ENCODE results near the gene ST3GAL3. TPM values are rescaled to one million over a fixed set of nuclear protein-coding genes. Genes with fewer than 3 reads are reported as not detected.

The ST3GAL3 gene
- total and polyA plus RNA-seq, 8 donors, result 5.6 to 11.4 (median 8.6) TPM

DNA sequence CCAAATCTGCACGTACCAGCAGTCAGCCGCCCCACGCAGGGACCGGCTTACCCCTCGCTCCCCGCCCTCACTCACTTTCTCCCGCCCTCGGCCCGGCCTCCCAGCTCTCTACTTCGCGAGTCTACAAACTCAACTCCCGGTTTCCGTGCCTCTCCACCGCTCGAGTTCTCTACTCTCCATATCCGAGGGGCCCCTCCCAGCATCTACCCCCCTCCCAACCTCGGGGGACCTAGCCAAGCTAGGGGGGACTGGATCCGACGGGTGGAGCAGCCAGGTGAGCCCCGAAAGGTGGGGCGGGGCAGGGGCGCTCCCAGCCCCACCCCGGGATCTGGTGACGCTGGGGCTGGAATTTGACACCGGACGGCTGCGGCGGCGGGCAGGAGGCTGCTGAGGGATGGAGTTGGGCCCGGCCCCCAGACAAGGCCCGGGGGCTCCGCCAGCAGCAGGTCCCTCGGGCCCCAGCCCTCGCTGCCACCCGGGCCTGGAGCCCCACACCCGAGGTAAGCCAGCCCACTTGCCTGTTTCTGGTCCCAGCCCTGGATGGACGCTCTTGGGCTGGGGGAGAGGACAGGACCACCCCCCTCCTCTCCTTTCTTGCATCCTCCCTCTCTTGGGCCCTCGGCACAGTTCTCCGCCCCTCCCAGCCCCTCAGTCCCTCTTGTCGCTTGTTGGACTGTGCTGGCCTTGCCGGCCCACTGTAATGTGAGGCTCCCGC is 226.2 kb downstream of the ST3GAL3 start, which contains the start of gene ARTN:
Gene ARTN (plus strand): TSS at position 416 of the 715 bp plus-strand sequence. CDS start 1,856 bp downstream, outside the sequence.
- WGBS, 2 donors, result 1 to 2% methylated on average over 31 to 42 of the region's 42 CpGs
- ATAC-seq (peak; percentile 48 to 67 (median 54)), DNase-seq (peak; percentile 43 to 84 (median 60)), FAIRE-seq (no peak)
- Histone ChIP-seq H3K27me3 (no peaks in the 10 kb centered on the region), H3K27ac (peak within 1 kb of the TSS in 1 of 4 donors; percentile 9), H3K4me1 (peaks cover 6 to 9% (median 8%) of the 10 kb centered on the region in 3 donors), H3K36me3 (no peaks in the 10 kb centered on the region), H3K9me3 (no peaks in the 10 kb centered on the region), H3K4me3 (peak within 1 kb of the TSS in 3 of 4 donors; percentile 18 to 51 (median 40))
- TF ChIP-seq, protein P1, sequence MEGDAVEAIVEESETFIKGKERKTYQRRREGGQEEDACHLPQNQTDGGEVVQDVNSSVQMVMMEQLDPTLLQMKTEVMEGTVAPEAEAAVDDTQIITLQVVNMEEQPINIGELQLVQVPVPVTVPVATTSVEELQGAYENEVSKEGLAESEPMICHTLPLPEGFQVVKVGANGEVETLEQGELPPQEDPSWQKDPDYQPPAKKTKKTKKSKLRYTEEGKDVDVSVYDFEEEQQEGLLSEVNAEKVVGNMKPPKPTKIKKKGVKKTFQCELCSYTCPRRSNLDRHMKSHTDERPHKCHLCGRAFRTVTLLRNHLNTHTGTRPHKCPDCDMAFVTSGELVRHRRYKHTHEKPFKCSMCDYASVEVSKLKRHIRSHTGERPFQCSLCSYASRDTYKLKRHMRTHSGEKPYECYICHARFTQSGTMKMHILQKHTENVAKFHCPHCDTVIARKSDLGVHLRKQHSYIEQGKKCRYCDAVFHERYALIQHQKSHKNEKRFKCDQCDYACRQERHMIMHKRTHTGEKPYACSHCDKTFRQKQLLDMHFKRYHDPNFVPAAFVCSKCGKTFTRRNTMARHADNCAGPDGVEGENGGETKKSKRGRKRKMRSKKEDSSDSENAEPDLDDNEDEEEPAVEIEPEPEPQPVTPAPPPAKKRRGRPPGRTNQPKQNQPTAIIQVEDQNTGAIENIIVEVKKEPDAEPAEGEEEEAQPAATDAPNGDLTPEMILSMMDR (IDR thresholded peaks at IDR 0.05), result no peak
- intact Hi-C loops (cut with DNase I), result loop anchor here in 2 of 3 donors (10.0 kb wide), 2 partner anchors 169 to 179 kb away; no protein-coding TSS in a partner anchor

DNA sequence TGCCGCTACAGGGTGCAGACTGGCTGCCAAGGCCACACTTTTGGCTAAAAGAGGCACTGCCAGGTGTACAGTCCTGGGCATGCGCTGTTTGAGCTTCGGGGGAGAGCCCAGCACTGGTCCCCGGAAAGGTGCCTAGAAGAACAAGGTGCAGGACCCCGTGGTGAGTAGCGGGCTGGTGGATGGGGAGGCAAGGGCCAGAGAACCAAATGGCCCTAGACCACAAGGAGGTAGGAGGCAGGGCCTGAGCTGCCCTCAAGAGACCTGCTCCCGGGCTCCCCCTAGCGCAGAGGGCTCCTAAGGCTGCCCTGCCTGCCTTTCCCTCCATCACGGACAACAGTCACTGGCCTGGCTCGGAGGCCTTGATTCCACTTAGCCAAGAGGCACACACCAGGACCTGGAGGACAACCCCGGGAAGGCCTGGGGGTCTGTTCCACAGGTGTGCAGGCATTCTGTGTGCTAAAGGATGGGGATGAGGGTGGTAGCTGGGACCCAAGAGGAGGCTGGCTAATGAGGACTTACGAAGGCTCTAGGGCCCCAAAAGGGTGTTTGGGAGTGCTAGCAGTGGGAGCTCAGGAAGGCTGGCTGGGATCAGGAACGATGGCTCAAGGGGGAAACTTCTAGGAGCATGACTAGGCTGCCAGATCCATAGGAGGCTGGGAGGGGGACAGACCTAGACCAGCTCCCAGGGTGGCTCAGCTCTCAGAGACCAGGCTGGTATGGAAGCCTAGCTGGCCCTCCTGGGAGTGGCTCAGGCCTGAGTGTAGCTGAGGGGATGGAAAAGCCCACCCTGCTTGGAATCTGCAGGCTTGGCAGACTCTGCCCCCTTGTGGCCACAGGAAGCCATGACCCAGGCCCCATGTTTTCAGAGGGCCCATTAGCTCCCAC is 227.0 kb downstream of the ST3GAL3 start:
- Histone ChIP-seq H3K4me1 (peaks cover 6 to 9% (median 8%) of the 10 kb centered on the region in 3 donors), H3K36me3 (no peaks in the 10 kb centered on the region), H3K27ac (peak overlapping the region in 1 of 4 donors; percentile 9), H3K4me3 (peak overlapping the region in 2 of 4 donors; percentile 40 to 51), H3K27me3 (no peaks in the 10 kb centered on the region), H3K9me3 (no peaks in the 10 kb centered on the region)
- 24 to 27% methylated on average over 12 to 13 of the region's 13 CpGs for WGBS, 2 donors
- ATAC-seq (peak; percentile 70 to 76 (median 74)), DNase-seq (peak; percentile 68 to 91 (median 80)), FAIRE-seq (no peak)
- TF ChIP-seq, protein P1 (IDR thresholded peaks at IDR 0.05), result peak; percentile 34 to 74 (median 70)
- intact Hi-C loops (cut with DNase I), result loop anchor here in 2 of 3 donors (10.0 kb wide), 2 partner anchors 170 to 180 kb away; no protein-coding TSS in a partner anchor

DNA sequence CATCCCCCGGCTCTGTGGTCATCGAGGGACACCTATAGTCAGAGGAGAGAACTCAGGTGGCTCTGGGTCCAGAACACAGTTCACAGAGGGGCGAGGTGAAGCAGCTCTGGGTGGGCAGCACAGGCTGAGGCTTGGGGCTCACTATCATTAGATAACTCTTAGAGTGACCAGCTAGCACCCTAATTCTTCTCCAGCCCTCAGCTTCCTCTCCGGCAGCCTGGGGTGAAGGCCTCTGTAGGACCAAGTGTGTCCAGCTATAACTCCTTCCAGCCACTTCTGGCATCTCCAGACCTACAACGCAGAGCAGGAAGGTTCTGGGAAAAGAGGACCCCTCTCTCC is 227.6 kb downstream of the ST3GAL3 start:
- FAIRE-seq, result no peak
- Histone ChIP-seq H3K27me3 (no peaks in the 10 kb centered on the region), H3K4me3 (no peak overlapping the region), H3K4me1 (peaks cover 6 to 9% (median 8%) of the 10 kb centered on the region in 3 donors), H3K9me3 (no peaks in the 10 kb centered on the region), H3K36me3 (no peaks in the 10 kb centered on the region), H3K27ac (no peak overlapping the region)
- no peak for ATAC-seq
- TF ChIP-seq, protein P1 (IDR thresholded peaks at IDR 0.05), result no peak
- no peak for DNase-seq
- intact Hi-C loops (cut with DNase I), result loop anchor here in 2 of 3 donors (10.0 kb wide), 2 partner anchors 170 to 180 kb away; no protein-coding TSS in a partner anchor
- WGBS, 2 donors, result 54 to 83% methylated on average over 4 to 5 of the region's 5 CpGs

DNA sequence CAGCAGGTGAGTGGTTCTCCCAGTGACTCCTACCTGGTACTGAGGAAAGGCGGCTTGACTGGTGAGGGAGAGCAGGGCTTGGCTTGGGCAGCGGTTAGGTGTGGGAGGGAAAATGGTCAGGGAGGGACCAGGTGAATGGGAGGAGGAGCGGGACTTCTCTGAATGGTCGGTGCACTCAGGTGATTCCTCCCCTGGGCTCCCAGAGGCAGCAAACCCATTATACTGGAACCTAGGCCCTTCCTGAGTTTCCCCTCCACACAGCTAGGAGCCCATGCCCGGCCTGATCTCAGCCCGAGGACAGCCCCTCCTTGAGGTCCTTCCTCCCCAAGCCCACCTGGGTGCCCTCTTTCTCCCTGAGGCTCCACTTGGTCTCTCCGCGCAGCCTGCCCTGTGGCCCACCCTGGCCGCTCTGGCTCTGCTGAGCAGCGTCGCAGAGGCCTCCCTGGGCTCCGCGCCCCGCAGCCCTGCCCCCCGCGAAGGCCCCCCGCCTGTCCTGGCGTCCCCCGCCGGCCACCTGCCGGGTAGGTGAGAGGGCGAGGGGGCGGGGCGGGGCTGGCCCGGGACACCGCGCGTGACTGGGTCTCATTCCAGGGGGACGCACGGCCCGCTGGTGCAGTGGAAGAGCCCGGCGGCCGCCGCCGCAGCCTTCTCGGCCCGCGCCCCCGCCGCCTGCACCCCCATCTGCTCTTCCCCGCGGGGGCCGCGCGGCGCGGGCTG is 228.5 kb downstream of the ST3GAL3 start:
- FAIRE-seq (no peak), DNase-seq (peak; percentile 73 to 84 (median 78)), ATAC-seq (peak; percentile 65 to 77 (median 75))
- H3K4me1 ChIP-seq, result peaks cover 6 to 9% (median 8%) of the 10 kb centered on the region in 3 donors
- TF ChIP-seq, protein P1 (IDR thresholded peaks at IDR 0.05), result no peak
- H3K36me3 ChIP-seq, result no peaks in the 10 kb centered on the region
- peak overlapping the region in 3 of 4 donors; percentile 47 to 72 (median 65) for H3K27ac ChIP-seq
- H3K27me3 ChIP-seq, result no peaks in the 10 kb centered on the region
- 2 to 6% methylated on average over 30 to 48 of the region's 48 CpGs for WGBS, 2 donors
- intact Hi-C loops (cut with DNase I), result loop anchor here in 2 of 3 donors (10.0 kb wide), 2 partner anchors 171 to 181 kb away; no protein-coding TSS in a partner anchor
- H3K4me3 ChIP-seq, result peak overlapping the region; percentile 41 to 63 (median 52)
- no peaks in the 10 kb centered on the region for H3K9me3 ChIP-seq
